Cerebellar nuclear complex (tissue), 1 donor: Measurements from ENCODE around the gene CDC42.

ENCODE experiments used
- DNase-seq, 2 experiments: peaks; one replicate each; lab custom pipeline; 2025; lab: John Stamatoyannopoulos, UW

The CDC42 gene

GRCh38 chr1:22037520-22037919 is 15.0 kb upstream of the CDC42 start:
- no peak for DNase-seq

- DNase-seq = no peak
Measured at GRCh38 chr1:22038036-22038435, 14.5 kb upstream of the CDC42 start.

GRCh38 chr1:22039594-22040285 is 12.8 kb upstream of the CDC42 start:
- no peak for DNase-seq

GRCh38 chr1:22040286-22040623 is 12.3 kb upstream of the CDC42 start:
- no peak for DNase-seq

GRCh38 chr1:22041505-22041904 is 11.0 kb upstream of the CDC42 start:
- DNase-seq = no peak

- no peak for DNase-seq
Measured at GRCh38 chr1:22043198-22043769, 9.2 kb upstream of the CDC42 start.

GRCh38 chr1:22044690-22045420 is 7.7 kb upstream of the CDC42 start:
- no peak for DNase-seq

- DNase-seq = no peak
Measured at GRCh38 chr1:22045604-22046228, 6.8 kb upstream of the CDC42 start.

GRCh38 chr1:22048351-22049192 is 3.9 kb upstream of the CDC42 start:
- no peak for DNase-seq

- DNase-seq = no peak
Measured at GRCh38 chr1:22050330-22050729, 2.2 kb upstream of the CDC42 start.

GRCh38 chr1:22051607-22052114 is 848 bp upstream of the CDC42 start:
- no peak for DNase-seq

GRCh38 chr1:22053017-22053860 is 730 bp downstream of the CDC42 start:
- no peak for DNase-seq

GRCh38 chr1:22053861-22054770 is 1.6 kb downstream of the CDC42 start:
- no peak for DNase-seq

GRCh38 chr1:22055463-22055862 is 3.0 kb downstream of the CDC42 start:
- no peak for DNase-seq

- no peak for DNase-seq
Measured at GRCh38 chr1:22056043-22056442, 3.5 kb downstream of the CDC42 start.

GRCh38 chr1:22056936-22057335 is 4.4 kb downstream of the CDC42 start:
- DNase-seq = no peak

- no peak for DNase-seq
Measured at GRCh38 chr1:22057861-22058260, 5.4 kb downstream of the CDC42 start.

GRCh38 chr1:22064751-22065402 is 12.4 kb downstream of the CDC42 start:
- no peak for DNase-seq

- no peak for DNase-seq
Measured at GRCh38 chr1:22071511-22071910, 19.0 kb downstream of the CDC42 start.
